GM12875 (cell line): ENCODE results near the gene KIAA1549.

Experiments used
- H3K4me3 ChIP-seq: one replicate; pipeline ENCODE4 v1.5.1; 2011; ENCODE audit warnings: low read depth, low read length, control low read depth
- CTCF ChIP-seq: IDR thresholded peaks from 2 replicates; pipeline ENCODE4 v1.5.1; 2011; ENCODE audit warnings: low read depth, mild to moderate bottlenecking, control low read depth, inconsistent platforms, low read length, moderate library complexity, borderline replicate concordance; ENCODE audit not compliant: insufficient read depth

KIAA1549 gene

GRCh38 chr7:138961159-138961558, 20.0 kb downstream of the KIAA1549 start:
- TF ChIP-seq CTCF = no peak
- H3K4me3 ChIP-seq = no peak overlapping the region

- TF ChIP-seq CTCF = no peak
- no peak overlapping the region for H3K4me3 ChIP-seq
Observed at GRCh38 chr7:138958391-138958956, 22.7 kb downstream of the KIAA1549 start.

GRCh38 chr7:138957753-138958390, 23.3 kb downstream of the KIAA1549 start:
- TF ChIP-seq CTCF = no peak

GRCh38 chr7:138957217-138957616, 24.0 kb downstream of the KIAA1549 start:
- no peak overlapping the region for H3K4me3 ChIP-seq
- TF ChIP-seq CTCF = no peak

More at GRCh38 chr7:138957753-138958390, 23.3 kb downstream of the KIAA1549 start:
- no peak overlapping the region for H3K4me3 ChIP-seq

GRCh38 chr7:138954545-138955475, 26.4 kb downstream of the KIAA1549 start:
- no peak for TF ChIP-seq CTCF
- no peak overlapping the region for H3K4me3 ChIP-seq

GRCh38 chr7:138952791-138953190, 28.4 kb downstream of the KIAA1549 start:
- H3K4me3 ChIP-seq = no peak overlapping the region
- no peak for TF ChIP-seq CTCF
